A549 (cell line): ENCODE results near the gene ANKRD16. TPM values are rescaled to one million over a fixed set of nuclear protein-coding genes. Genes with fewer than 3 reads are reported as not detected.

Source experiments
- ATAC-seq, 2 experiments: fragments of 200-7000 bp in 1 of 2; fragments of >200 bp in 1 of 2; cut with Nextera tagmentation in 1 of 2; cut with Tn5 transposase in 1 of 2; 3 replicates each; pipeline versions ENCODE4 v1.8.0 to v1.9.1; 2018 to 2020; ENCODE audit warnings: mild to moderate bottlenecking in 1 of 2, moderate library complexity in 1 of 2
- CTCF ChIA-PET: fragments of 300-600 bp; sonication (Branson Sonifier 250); formaldehyde crosslinking; extraction: SDS; loops from one replicate; lab custom pipeline; 2021; ENCODE audit warnings: antibody characterized with exemption, inconsistent platforms; lab: Yijun Ruan, JAX
- POLR2A ChIA-PET: fragments of 350-600 bp; formaldehyde crosslinking; extraction: SDS; loops from one replicate; lab custom pipeline; 2021; ENCODE audit warnings: antibody characterized with exemption, inconsistent platforms; lab: Yijun Ruan, JAX
- DNase-seq, 2 experiments: peaks; one replicate each; pipeline versions ENCODE4 v3.0.0 to v3.0.0-alpha.2; 2011 to 2016; ENCODE audit warnings: low read depth in 1 of 2, low spot score in 1 of 2
- FAIRE-seq: peaks from 2 replicates; lab custom pipeline; 2011; peaks lifted over from hg19 to GRCh38; lab: Jason Lieb, UNC
- H3K27ac ChIP-seq, 2 experiments: fragments of >200 bp; sonication (Bioruptor Twin); formaldehyde crosslinking; 3 replicates each; pipeline ENCODE4 v1.5.1; 2016 to 2017
- H3K4me1 ChIP-seq: fragments of >200 bp; sonication (Bioruptor Twin); formaldehyde crosslinking; 3 replicates; pipeline ENCODE4 v1.6.1; 2016
- H3K4me2 ChIP-seq: fragments of >200 bp; sonication (Bioruptor Twin); formaldehyde crosslinking; 3 replicates; pipeline ENCODE4 v1.6.1; 2016
- H3K4me3 ChIP-seq: fragments of >200 bp; sonication (Bioruptor Twin); formaldehyde crosslinking; 3 replicates; pipeline ENCODE4 v1.5.1; 2016
- H3K9me3 ChIP-seq: fragments of >200 bp; sonication (Bioruptor Twin); formaldehyde crosslinking; 3 replicates; pipeline ENCODE4 v1.6.1; 2016
- ATOH8 ChIP-seq: fragments of 250-450 bp; sonication (Bioruptor Pico); IDR thresholded peaks from 2 replicates; pipeline ENCODE4 v1.5.0; 2020; ENCODE audit warnings: low read depth, mild to moderate bottlenecking, moderate library complexity
- CTCF ChIP-seq: fragments of >200 bp; sonication (Bioruptor Twin); formaldehyde crosslinking; IDR thresholded peaks from 3 replicates; pipeline ENCODE4 v1.5.1; 2016
- EHMT2 ChIP-seq: fragments of 200-600 bp; sonication (generic); IDR thresholded peaks from 2 replicates; pipeline ENCODE4 v1.6.1; 2016; ENCODE audit warnings: antibody characterized with exemption, low read depth, mild to moderate bottlenecking, moderate library complexity
- HOXB5 ChIP-seq: fragments of 250-450 bp; sonication (Bioruptor Pico); IDR thresholded peaks from 2 replicates; pipeline ENCODE4 v1.5.0; 2020; ENCODE audit warnings: mild to moderate bottlenecking, moderate library complexity
- KDM1A ChIP-seq: fragments of 200-600 bp; sonication (generic); IDR thresholded peaks from 2 replicates; pipeline ENCODE4 v1.6.1; 2016; ENCODE audit warnings: low read depth, mild to moderate bottlenecking
- MAX ChIP-seq: IDR thresholded peaks from 2 replicates; pipeline ENCODE4 v1.6.1; 2012
- MYC ChIP-seq: IDR thresholded peaks from 2 replicates; pipeline ENCODE4 v1.6.1; 2012; ENCODE audit warnings: mild to moderate bottlenecking, inconsistent platforms, low read length, improper control_type of control experiment, borderline replicate concordance
- NR3C1 ChIP-seq: fragments of >200 bp; sonication (Bioruptor Twin); formaldehyde crosslinking; IDR thresholded peaks from 3 replicates; pipeline ENCODE4 v1.6.1; 2017
- PBX3 ChIP-seq: IDR thresholded peaks from 2 replicates; pipeline ENCODE4 v1.6.1; 2012
- RAD21 ChIP-seq, 2 experiments: fragments of >200 bp in 1 of 2; sonication (Bioruptor Twin) in 1 of 2; formaldehyde crosslinking in 1 of 2; IDR thresholded peaks in 1 of 2; conservative IDR thresholded peaks in 1 of 2; 2 replicates in 1 of 2; 3 replicates in 1 of 2; pipeline ENCODE4 v1.6.1; 2012 to 2018; ENCODE audit warnings: inconsistent platforms in 1 of 2
- RARB ChIP-seq: fragments of 250-450 bp; sonication (Bioruptor Pico); IDR thresholded peaks from 2 replicates; pipeline ENCODE4 v1.8.0; 2021; ENCODE audit warnings: mild to moderate bottlenecking, moderate library complexity
- REST ChIP-seq: fragments of 200-600 bp; sonication (generic); IDR thresholded peaks from 2 replicates; pipeline ENCODE4 v1.6.1; 2016; ENCODE audit warnings: antibody characterized with exemption, mild to moderate bottlenecking, moderate library complexity
- RFX5 ChIP-seq: fragments of 450-650 bp; IDR thresholded peaks from 2 replicates; pipeline ENCODE4 v1.7.1; 2014; ENCODE audit warnings: antibody characterized with exemption, mild to moderate bottlenecking, moderate library complexity
- SREBF2 ChIP-seq: fragments of 450-650 bp; IDR thresholded peaks from 2 replicates; pipeline ENCODE4 v1.6.1; 2014; ENCODE audit warnings: mild to moderate bottlenecking, moderate library complexity
- TFCP2L1 ChIP-seq: fragments of 250-450 bp; sonication (Bioruptor Pico); IDR thresholded peaks from 2 replicates; pipeline ENCODE4 v1.5.0; 2021; ENCODE audit warnings: mild to moderate bottlenecking
- TP53 ChIP-seq: fragments of 250-450 bp; sonication (Bioruptor Pico); IDR thresholded peaks from 2 replicates; pipeline ENCODE4 v1.5.0; 2021; ENCODE audit warnings: mild to moderate bottlenecking, moderate library complexity
- ZNF302 ChIP-seq: fragments of 250-450 bp; sonication (Bioruptor Pico); IDR thresholded peaks from 2 replicates; pipeline ENCODE4 v1.9.0; 2021; ENCODE audit warnings: inconsistent platforms, mild to moderate bottlenecking, moderate library complexity
- WGBS: methylation state at CpG from one replicate; pipeline ENCODE4 v1.1.6; 2017; ENCODE audit errors: missing lambda C conversion rate; 5-methylcytosine and 5-hydroxymethylcytosine counted together
- polyA plus RNA-seq, 4 experiments: library from polyadenylated mRNA; depleted of rRNA in 3 of 4; stranded (reverse); fragments of >200 nt; fragmentation: RNase III in 1 of 4; extraction: RNeasy Plus Mini Kit Qiagen cat#74134 plus additional on column Dnase treatment in 1 of 4; gene quantifications; 2 replicates in 3 of 4; 3 replicates in 1 of 4; pipeline ENCODE4 v1.2.3, GENCODE V29; 2011 to 2017
- TF ChIP-seq, protein P1 (sequence below): fragments of 250-450 bp; sonication (Bioruptor Pico); IDR thresholded peaks from 2 replicates; pipeline ENCODE4 v1.5.0; 2021; ENCODE audit warnings: mild to moderate bottlenecking, moderate library complexity, borderline replicate concordance
- TF ChIP-seq, protein P2 (sequence below): IDR thresholded peaks from 2 replicates; pipeline ENCODE4 v1.6.1; 2012; ENCODE audit warnings: low read depth, borderline replicate concordance
- TF ChIP-seq, protein P3 (sequence below): fragments of >200 bp; sonication (Bioruptor Twin); formaldehyde crosslinking; IDR thresholded peaks from 2 replicates; pipeline ENCODE4 v1.6.1; 2016

The ANKRD16 gene
- polyA plus RNA-seq, 2 of the 4 experiments (the other 2 are of a cell fraction): 7.3 to 8.9 TPM

- H3K4me1 ChIP-seq: no peaks in the 10 kb centered on the region
- no peak overlapping the region for H3K4me3 ChIP-seq
- FAIRE-seq: no peak
- 92% methylated on average over 8 of the region's 8 CpGs for WGBS
- H3K27ac ChIP-seq: no peak overlapping the region
- ATAC-seq: no peak
- POLR2A ChIA-PET: no interaction called here
- H3K4me2 ChIP-seq: no peak overlapping the region
- TF ChIP-seq NR3C1: no peak
- TF ChIP-seq ATOH8: no peak
- no peak for TF ChIP-seq TFCP2L1 (CRISPR knock-in tag)
- TF ChIP-seq SREBF2: no peak
- no peak for TF ChIP-seq TP53 (CRISPR knock-in tag)
- no peak for TF ChIP-seq ZNF302 (CRISPR knock-in tag)
- no peak for TF ChIP-seq REST
- TF ChIP-seq, protein P1, sequence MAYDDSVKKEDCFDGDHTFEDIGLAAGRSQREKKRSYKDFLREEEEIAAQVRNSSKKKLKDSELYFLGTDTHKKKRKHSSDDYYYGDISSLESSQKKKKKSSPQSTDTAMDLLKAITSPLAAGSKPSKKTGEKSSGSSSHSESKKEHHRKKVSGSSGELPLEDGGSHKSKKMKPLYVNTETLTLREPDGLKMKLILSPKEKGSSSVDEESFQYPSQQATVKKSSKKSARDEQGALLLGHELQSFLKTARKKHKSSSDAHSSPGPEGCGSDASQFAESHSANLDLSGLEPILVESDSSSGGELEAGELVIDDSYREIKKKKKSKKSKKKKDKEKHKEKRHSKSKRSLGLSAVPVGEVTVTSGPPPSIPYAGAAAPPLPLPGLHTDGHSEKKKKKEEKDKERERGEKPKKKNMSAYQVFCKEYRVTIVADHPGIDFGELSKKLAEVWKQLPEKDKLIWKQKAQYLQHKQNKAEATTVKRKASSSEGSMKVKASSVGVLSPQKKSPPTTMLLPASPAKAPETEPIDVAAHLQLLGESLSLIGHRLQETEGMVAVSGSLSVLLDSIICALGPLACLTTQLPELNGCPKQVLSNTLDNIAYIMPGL (CRISPR knock-in tag): no peak
- TF ChIP-seq HOXB5 (CRISPR knock-in tag): no peak
- TF ChIP-seq EHMT2: no peak
- TF ChIP-seq RAD21 (conservative IDR thresholded peaks at IDR 0.05 in 1 of 2, IDR thresholded peaks at IDR 0.05 in 1 of 2): no peak
- TF ChIP-seq, protein P2, sequence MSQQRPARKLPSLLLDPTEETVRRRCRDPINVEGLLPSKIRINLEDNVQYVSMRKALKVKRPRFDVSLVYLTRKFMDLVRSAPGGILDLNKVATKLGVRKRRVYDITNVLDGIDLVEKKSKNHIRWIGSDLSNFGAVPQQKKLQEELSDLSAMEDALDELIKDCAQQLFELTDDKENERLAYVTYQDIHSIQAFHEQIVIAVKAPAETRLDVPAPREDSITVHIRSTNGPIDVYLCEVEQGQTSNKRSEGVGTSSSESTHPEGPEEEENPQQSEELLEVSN: no peak
- no peak for TF ChIP-seq KDM1A
- TF ChIP-seq, protein P3, sequence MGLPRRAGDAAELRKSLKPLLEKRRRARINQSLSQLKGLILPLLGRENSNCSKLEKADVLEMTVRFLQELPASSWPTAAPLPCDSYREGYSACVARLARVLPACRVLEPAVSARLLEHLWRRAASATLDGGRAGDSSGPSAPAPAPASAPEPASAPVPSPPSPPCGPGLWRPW: no peak
- no peaks in the 10 kb centered on the region for H3K9me3 ChIP-seq
- no peak for DNase-seq
- CTCF ChIA-PET: interaction anchor here (0.6 kb wide), 1 partner anchor 13 kb away, joined by 3 read pairs; no protein-coding TSS in a partner anchor
Observed at GRCh38 chr10:5831446-5831782, 58.3 kb downstream of the ANKRD16 start.

- H3K9me3 ChIP-seq: no peaks in the 10 kb centered on the region
- TF ChIP-seq MYC (no peak), NR3C1 (no peak), RARB (no peak), RFX5 (no peak), CTCF (no peak), PBX3 (no peak), TP53 (CRISPR knock-in tag) (no peak), MAX (no peak)
- DNase-seq (no peak), ATAC-seq (no peak; a peak in 1 of 6 replicates), FAIRE-seq (no peak)
- no peak overlapping the region for H3K4me3 ChIP-seq
- no peak overlapping the region for H3K4me2 ChIP-seq
- no peak overlapping the region for H3K27ac ChIP-seq
- H3K4me1 ChIP-seq: no peaks in the 10 kb centered on the region
- CTCF ChIA-PET: interaction anchor here (0.6 kb wide), 1 partner anchor 12 kb away, joined by 3 read pairs; no protein-coding TSS in a partner anchor
- WGBS: 72% methylated on average over 10 of the region's 14 CpGs
- POLR2A ChIA-PET: interaction anchor here (0.6 kb wide), 1 partner anchor 43 kb away, joined by 3 read pairs; no protein-coding TSS in a partner anchor
Observed at GRCh38 chr10:5830629-5831445, 58.9 kb downstream of the ANKRD16 start.
